GM23338 (cell line): ENCODE measurements around the gene BAG3. TPM values are rescaled to one million over a fixed set of nuclear protein-coding genes. Genes with fewer than 3 reads are reported as not detected.

Source experiments
- ATAC-seq: fragments of 200-7000 bp; cut with Tn5 transposase; 3 replicates; pipeline ENCODE4 v1.9.1; 2020
- DNase-seq: peaks from one replicate; pipeline ENCODE4 v3.0.0-alpha.2; 2015; ENCODE audit warnings: low spot score
- H2AFZ ChIP-seq: fragments of 200-600 bp; sonication (generic); 2 replicates; pipeline ENCODE4 v1.8.0; 2016; ENCODE audit warnings: antibody characterized with exemption, mild to moderate bottlenecking, moderate library complexity
- H3F3A ChIP-seq: fragments of 200-600 bp; sonication (generic); replicated peaks from 2 replicates; pipeline ENCODE4 v1.8.0; 2017; ENCODE audit warnings: antibody characterized with exemption, mixed run types, low read depth
- H3K27ac ChIP-seq: fragments of 200-600 bp; sonication (generic); 2 replicates; pipeline ENCODE4 v1.6.1; 2016; ENCODE audit warnings: low read depth
- H3K27me3 ChIP-seq: fragments of 200-600 bp; sonication (generic); 2 replicates; pipeline ENCODE4 v1.8.0; 2016; ENCODE audit warnings: mild to moderate bottlenecking, mixed run types, moderate library complexity; ENCODE audit not compliant: insufficient read depth
- H3K36me3 ChIP-seq: fragments of 200-600 bp; sonication (generic); 2 replicates; pipeline ENCODE4 v1.8.0; 2016; ENCODE audit warnings: mild to moderate bottlenecking; ENCODE audit not compliant: insufficient read depth
- H3K4me1 ChIP-seq: fragments of 200-600 bp; sonication (generic); 2 replicates; pipeline ENCODE4 v1.8.0; 2016; ENCODE audit warnings: mild to moderate bottlenecking, moderate library complexity; ENCODE audit not compliant: insufficient read depth
- H3K4me2 ChIP-seq: fragments of 200-600 bp; sonication (generic); 2 replicates; pipeline ENCODE4 v1.7.1; 2017; ENCODE audit warnings: mixed run types
- H3K4me3 ChIP-seq: fragments of 200-600 bp; sonication (generic); 2 replicates; pipeline ENCODE4 v1.6.1; 2016; ENCODE audit warnings: mixed run types
- H3K79me2 ChIP-seq: fragments of 200-600 bp; sonication (generic); replicated peaks from 2 replicates; pipeline ENCODE4 v1.8.0; 2017; ENCODE audit warnings: mild to moderate bottlenecking; ENCODE audit not compliant: insufficient read depth
- H3K9me2 ChIP-seq: fragments of 200-600 bp; sonication (generic); 2 replicates; pipeline ENCODE4 v1.8.0; 2017; ENCODE audit not compliant: insufficient read depth
- H4K20me1 ChIP-seq: fragments of 200-600 bp; sonication (generic); replicated peaks from 2 replicates; pipeline ENCODE4 v1.8.0; 2017; ENCODE audit warnings: mild to moderate bottlenecking; ENCODE audit not compliant: insufficient read depth
- H3K27ac Mint-ChIP-seq: 2 replicates; pipeline ENCODE4 v1.8.0; 2020; ENCODE audit warnings: inconsistent platforms, mild to moderate bottlenecking, moderate library complexity, mixed read lengths
- H3K27me3 Mint-ChIP-seq: 3 replicates; pipeline ENCODE4 v1.8.0; 2022; ENCODE audit warnings: low read depth, mild to moderate bottlenecking, moderate library complexity, mixed read lengths, inconsistent platforms; ENCODE audit not compliant: insufficient read depth, poor library complexity
- H3K36me3 Mint-ChIP-seq: 3 replicates; pipeline ENCODE4 v1.8.0; 2021; ENCODE audit warnings: low read depth, mild to moderate bottlenecking, inconsistent platforms, moderate library complexity, mixed read lengths
- H3K4me1 Mint-ChIP-seq: 3 replicates; pipeline ENCODE4 v1.8.0; 2020; ENCODE audit warnings: mild to moderate bottlenecking, inconsistent platforms, mixed read lengths
- H3K4me3 Mint-ChIP-seq: 3 replicates; pipeline ENCODE4 v1.8.0; 2021; ENCODE audit warnings: moderate library complexity, mild to moderate bottlenecking, inconsistent platforms, mixed read lengths
- H3K9me3 Mint-ChIP-seq: 3 replicates; pipeline ENCODE4 v1.8.0; 2020; ENCODE audit warnings: moderate library complexity, mild to moderate bottlenecking, inconsistent platforms, mixed read lengths
- CREB1 ChIP-seq: fragments of 250-450 bp; sonication (Bioruptor Pico); IDR thresholded peaks from 2 replicates; pipeline ENCODE4 v1.5.0; 2020; ENCODE audit warnings: low read depth, mild to moderate bottlenecking, moderate library complexity
- CTCF ChIP-seq, 2 experiments: fragments of 200-600 bp in 1 of 2; sonication (generic) in 1 of 2; conservative IDR thresholded peaks; 2 replicates each; pipeline versions ENCODE4 v1.5.1 to v1.6.1; 2016 to 2017; ENCODE audit warnings: antibody characterized with exemption in 2 of 2, low read depth in 2 of 2, mild to moderate bottlenecking in 2 of 2, moderate library complexity in 1 of 2
- ETS1 ChIP-seq: IDR thresholded peaks from 2 replicates; pipeline ENCODE4 v1.6.1; 2016; ENCODE audit warnings: antibody characterized with exemption
- EZH2 ChIP-seq: fragments of 200-600 bp; sonication (generic); IDR thresholded peaks from one replicate; pipeline ENCODE4 v1.8.0; 2017; ENCODE audit warnings: antibody characterized with exemption, mild to moderate bottlenecking, low read depth; ENCODE audit not compliant: unreplicated experiment
- EZH2phosphoT487 ChIP-seq: fragments of 200-600 bp; sonication (generic); IDR thresholded peaks from one replicate; pipeline ENCODE4 v1.8.1; 2018; ENCODE audit warnings: antibody characterized with exemption; ENCODE audit not compliant: unreplicated experiment
- JUNB ChIP-seq: IDR thresholded peaks from one replicate; pipeline ENCODE4 v1.6.1; 2016; ENCODE audit warnings: antibody characterized with exemption; ENCODE audit not compliant: unreplicated experiment
- NANOG ChIP-seq: IDR thresholded peaks from 2 replicates; pipeline ENCODE4 v1.6.1; 2016; ENCODE audit warnings: antibody characterized with exemption, borderline replicate concordance
- POLR2AphosphoS5 ChIP-seq: IDR thresholded peaks from 2 replicates; pipeline ENCODE4 v1.6.1; 2016; ENCODE audit warnings: antibody characterized with exemption, low read depth
- REST ChIP-seq: IDR thresholded peaks from one replicate; pipeline ENCODE4 v1.6.1; 2018; ENCODE audit warnings: antibody characterized with exemption; ENCODE audit not compliant: unreplicated experiment
- ZNF114 ChIP-seq: fragments of 250-450 bp; sonication (Bioruptor Pico); IDR thresholded peaks from 2 replicates; pipeline ENCODE4 v1.5.0; 2020; ENCODE audit warnings: mild to moderate bottlenecking, moderate library complexity
- ZNF331 ChIP-seq: fragments of 250-450 bp; sonication (Bioruptor Pico); IDR thresholded peaks from 2 replicates; pipeline ENCODE4 v1.5.0; 2020; ENCODE audit warnings: low read depth, mild to moderate bottlenecking, moderate library complexity
- ZNF462 ChIP-seq: fragments of 250-450 bp; sonication (Bioruptor Pico); IDR thresholded peaks from 2 replicates; pipeline ENCODE4 v1.5.0; 2020; ENCODE audit warnings: mild to moderate bottlenecking, moderate library complexity
- polyA plus RNA-seq: library from polyadenylated mRNA; unstranded; fragments of >200 nt; fragmentation: Nextera tagmentation; extraction: Ambion mirVana; gene quantifications from 2 replicates; pipeline ENCODE4 v1.2.1, GENCODE V29; 2016
- total RNA-seq: library from RNA; depleted of rRNA; stranded (reverse); fragments of >200 nt; shearing (Covaris generic); gene quantifications from 2 replicates; pipeline ENCODE4 v1.2.3, GENCODE V29; 2014

Gene BAG3
- total and polyA plus RNA-seq, 2 experiments from 2014 or later: 8.2 to 8.4 TPM

- no peak for TF ChIP-seq NANOG
These were observed 14.9 kb downstream of the BAG3 start (continued) for GRCh38 chr10:119665901-119666708.

GRCh38 chr10:119666709-119667004, 15.5 kb downstream of the BAG3 start:
- H3K27ac Mint-ChIP-seq: no peak overlapping the region
- ATAC-seq: no peak
- H3K4me2 ChIP-seq: no peak overlapping the region
- no peak for TF ChIP-seq ZNF462 (CRISPR knock-in tag)
- TF ChIP-seq REST: no peak
- TF ChIP-seq CTCF (conservative IDR thresholded peaks at IDR 0.05; ENCODE audit: low read depth in 2 of 2): no peak
- TF ChIP-seq NANOG: no peak
- TF ChIP-seq EZH2phosphoT487: no peak
- TF ChIP-seq JUNB: no peak
- no peak for TF ChIP-seq POLR2AphosphoS5
- TF ChIP-seq ETS1: no peak
- TF ChIP-seq CREB1 (CRISPR knock-in tag): no peak
- no peak for TF ChIP-seq ZNF114 (CRISPR knock-in tag)
- no peak for TF ChIP-seq EZH2
- no peak for TF ChIP-seq ZNF331 (CRISPR knock-in tag)

More at GRCh38 chr10:119666709-119667004, 15.5 kb downstream of the BAG3 start:
- H3K79me2 ChIP-seq: peaks cover 14% of the 10 kb centered on the region; the same call in 1 of the 2 replicates
- 0 out of 2 replicates have a peak, but pooled peaks cover 4% of the 10 kb centered on the region for H3K36me3 ChIP-seq
- H3K4me3 Mint-ChIP-seq: no peak overlapping the region
- H3K4me1 Mint-ChIP-seq: peaks cover 38% of the 10 kb centered on the region
- no peaks in the 10 kb centered on the region for H3F3A ChIP-seq
- H3K4me3 ChIP-seq: no peak overlapping the region
- no peaks in the 10 kb centered on the region for H3K9me2 ChIP-seq
- peaks cover 4% of the 10 kb centered on the region; the same call in 2 of the 3 replicates for H3K36me3 Mint-ChIP-seq
- no peak overlapping the region for H3K27ac ChIP-seq
- H3K4me1 ChIP-seq: peaks cover 5% of the 10 kb centered on the region
- DNase-seq: no peak
- no peaks in the 10 kb centered on the region for H3K27me3 ChIP-seq
- no peak overlapping the region for H2AFZ ChIP-seq
- 0 out of 2 replicates have a peak, but pooled peaks cover 3% of the 10 kb centered on the region for H4K20me1 ChIP-seq
- no peaks in the 10 kb centered on the region; the same call in 2 of the 3 replicates for H3K9me3 Mint-ChIP-seq
- H3K27me3 Mint-ChIP-seq: peaks cover 11% of the 10 kb centered on the region
